HepG2 (cell line): ENCODE measurements around the gene GALNT8. TPM values are rescaled to one million over a fixed set of nuclear protein-coding genes. Genes with fewer than 3 reads are reported as not detected.

ENCODE experiments used
- ATAC-seq: fragments of 200-7000 bp; cut with Tn5 transposase; 3 replicates; pipeline ENCODE4 v1.9.1; 2020; ENCODE audit warnings: mild to moderate bottlenecking, moderate library complexity
- BruUV-seq: library from RNA; stranded (reverse); fragments of 400-500 nt; replicated peaks from 2 replicates; lab custom pipeline; 2021; lab: Mats Ljungman, UMichigan
- CTCF ChIA-PET: fragments of 300-600 bp; formaldehyde crosslinking; extraction: SDS; loops from one replicate; lab custom pipeline; 2021; ENCODE audit warnings: low total read pairs, inconsistent platforms, low intra/inter-chr PET ratio; lab: Yijun Ruan, JAX
- POLR2A ChIA-PET: fragments of 350-600 bp; sonication (Branson Sonifier 250); formaldehyde crosslinking; loops from one replicate; lab custom pipeline; 2020; ENCODE audit warnings: antibody characterized with exemption, inconsistent platforms; lab: Yijun Ruan, JAX
- DNase-seq: peaks from one replicate; pipeline ENCODE4 v3.0.0-alpha.2; 2015; ENCODE audit warnings: low spot score
- FAIRE-seq: peaks from 3 replicates; lab custom pipeline; 2011; peaks lifted over from hg19 to GRCh38; lab: Jason Lieb, UNC
- H2AFZ ChIP-seq: one replicate; pipeline ENCODE4 v1.6.1; 2011; ENCODE audit warnings: low read length, inconsistent platforms
- H3K27ac ChIP-seq: fragments of 300-600 bp; 3 replicates; pipeline ENCODE4 v1.8.0; 2011; ENCODE audit warnings: mixed run types, mild to moderate bottlenecking, mixed read lengths, low read length, inconsistent platforms; ENCODE audit not compliant: insufficient read depth; ENCODE audit errors: extremely low read length
- H3K27me3 ChIP-seq, 2 experiments: fragments of 200-600 bp in 1 of 2; 2 replicates in 1 of 2; 3 replicates in 1 of 2; pipeline versions ENCODE4 v1.6.0 to v1.8.0; 2011; ENCODE audit warnings: low read length in 2 of 2, mild to moderate bottlenecking in 2 of 2, moderate library complexity in 2 of 2, inconsistent platforms in 1 of 2; ENCODE audit not compliant: insufficient read depth in 2 of 2, control insufficient read depth in 1 of 2
- H3K36me3 ChIP-seq, 2 experiments: fragments of 200-600 bp in 1 of 2; replicated peaks in 1 of 2; 2 replicates in 1 of 2; 3 replicates in 1 of 2; pipeline versions ENCODE4 v1.5.1 to v1.8.0; 2011; ENCODE audit warnings: low read length in 2 of 2, inconsistent platforms in 1 of 2; ENCODE audit not compliant: insufficient read depth in 2 of 2, control insufficient read depth in 1 of 2
- H3K4me1 ChIP-seq: 2 replicates; pipeline ENCODE4 v1.5.1; 2012; ENCODE audit warnings: low read length, inconsistent platforms; ENCODE audit not compliant: insufficient read depth
- H3K4me2 ChIP-seq: 2 replicates; pipeline ENCODE4 v1.6.0; 2011; ENCODE audit warnings: low read depth, low read length, inconsistent platforms
- H3K4me3 ChIP-seq, 3 experiments: fragments of 200-600 bp in 1 of 3; sonication (generic), shearing (Covaris generic) in 1 of 3; replicated peaks in 1 of 3; 2 replicates each; pipeline ENCODE4 v1.5.1; 2011 to 2016; ENCODE audit warnings: low read length in 3 of 3, inconsistent platforms in 2 of 3, low read depth in 2 of 3, mild to moderate bottlenecking in 2 of 3, control low read depth in 1 of 3, mixed read lengths in 1 of 3; ENCODE audit not compliant: insufficient read depth in 1 of 3
- H3K79me2 ChIP-seq: one replicate; pipeline ENCODE4 v1.6.1; 2011; ENCODE audit warnings: low read length, inconsistent platforms; ENCODE audit not compliant: insufficient read depth
- H3K9ac ChIP-seq: 2 replicates; pipeline ENCODE4 v1.6.0; 2011; ENCODE audit warnings: mild to moderate bottlenecking, low read depth, low read length, inconsistent platforms; ENCODE audit not compliant: insufficient read depth
- H3K9me3 ChIP-seq: 2 replicates; pipeline ENCODE4 v1.5.1; 2012; ENCODE audit warnings: mild to moderate bottlenecking, low read length
- H4K20me1 ChIP-seq: 2 replicates; pipeline ENCODE4 v1.6.0; 2011; ENCODE audit warnings: inconsistent platforms, mild to moderate bottlenecking, low read length, moderate library complexity; ENCODE audit not compliant: insufficient read depth
- ATF1 ChIP-seq: IDR thresholded peaks from 2 replicates; pipeline ENCODE4 v1.6.1; 2016; ENCODE audit warnings: mild to moderate bottlenecking, control low read depth
- CREB1 ChIP-seq, 2 experiments: fragments of 450-650 bp in 1 of 2; IDR thresholded peaks; 2 replicates each; pipeline ENCODE4 v1.6.1; 2016 to 2017; ENCODE audit warnings: control low read depth in 1 of 2, mild to moderate bottlenecking in 1 of 2, missing compliant biosample characterization in 1 of 2, missing genetic modification characterization in 1 of 2
- MAFF ChIP-seq: IDR thresholded peaks from 2 replicates; pipeline ENCODE4 v1.6.1; 2011; ENCODE audit warnings: low read depth, low read length, improper control_type of control experiment
- MAFK ChIP-seq, 2 experiments: IDR thresholded peaks in 1 of 2; conservative IDR thresholded peaks in 1 of 2; 2 replicates each; pipeline ENCODE4 v1.6.1; 2011; ENCODE audit warnings: improper control_type of control experiment in 2 of 2, low read length in 2 of 2
- U2AF1 ChIP-seq: fragments of 200-400 bp; formaldehyde crosslinking; optimal IDR thresholded peaks from 2 replicates; pipeline ENCODE3; 2017; ENCODE audit warnings: mild to moderate bottlenecking, low read depth, low read length
- ZKSCAN1 ChIP-seq: fragments of 150-350 bp; IDR thresholded peaks from 2 replicates; pipeline ENCODE4 v1.6.1; 2014; ENCODE audit warnings: low read length
- ZNF264 ChIP-seq: sonication (generic); formaldehyde crosslinking; IDR thresholded peaks from 2 replicates; pipeline ENCODE4 v1.4.0; 2020; ENCODE audit warnings: missing genetic modification reagents
- ZNF326 ChIP-seq: sonication (generic); formaldehyde crosslinking; IDR thresholded peaks from 2 replicates; pipeline ENCODE4 v1.4.0; 2020; ENCODE audit warnings: missing genetic modification reagents, borderline replicate concordance
- ZNF501 ChIP-seq: sonication (generic); formaldehyde crosslinking; IDR thresholded peaks from 2 replicates; pipeline ENCODE4 v1.5.1; 2020; ENCODE audit warnings: mild to moderate bottlenecking, moderate library complexity, missing genetic modification reagents
- WGBS: methylation state at CpG from one replicate; pipeline ENCODE4 v1.1.6; 2017; ENCODE audit warnings: low lambda C conversion rate; 5-methylcytosine and 5-hydroxymethylcytosine counted together
- in situ Hi-C: cut with HindIII; loops from 2 replicates; pipeline ENCODE4 v1.10.0; 2017; ENCODE audit warnings: low pct_unique_long_range_greater_than_20kb; ENCODE audit not compliant: extremely low pct_ligation_motif_present
- intact Hi-C: fragments of 100-400 bp; cut with micrococcal nuclease; formaldehyde crosslinking; loops from one replicate; pipeline ENCODE4 v1.10.0; 2022; ENCODE audit not compliant: unreplicated experiment
- polyA plus RNA-seq, 8 experiments: library from polyadenylated mRNA; depleted of rRNA in 3 of 8; stranded (reverse) in 7 of 8; unstranded in 1 of 8; fragments of >200 nt; fragmentation: Illumina TruSeq in 4 of 8; extraction: Trizol in 4 of 8; gene quantifications; 2 replicates each; pipeline versions ENCODE4 v1.2.1 to v1.2.3, GENCODE V29; 2011 to 2016; ENCODE audit warnings: low read depth in 4 of 8, missing spikeins in 1 of 8, mixed read lengths in 1 of 8; ENCODE audit not compliant: insufficient read depth in 1 of 8
- total RNA-seq, 5 experiments: library from RNA; depleted of rRNA; stranded (reverse); fragments of >200 nt; fragmentation: Illumina TruSeq; extraction: Trizol; gene quantifications; 2 replicates each; pipeline ENCODE4 v1.2.3, GENCODE V29; 2016; ENCODE audit warnings: low read depth in 1 of 5

The GALNT8 gene
- total and polyA plus RNA-seq, 2 of the 13 experiments (the other 11 are each of a cell fraction or from before 2014, with no cell fraction given): 0.45 TPM; not detected in 1

GRCh38 chr12:4744709-4745108 lies 24.5 kb downstream of the GALNT8 start:
- TF ChIP-seq MAFF: peak; percentile 79
- TF ChIP-seq ZKSCAN1: no peak
- TF ChIP-seq ZNF326: no peak
- TF ChIP-seq U2AF1: no peak
- TF ChIP-seq MAFK (conservative IDR thresholded peaks at IDR 0.05 in 1 of 2, IDR thresholded peaks at IDR 0.05 in 1 of 2; ENCODE audit: low read length in 2 of 2): peak; percentile 71 to 82
- H3K4me3 ChIP-seq: no peak overlapping the region
- H3K27me3 ChIP-seq: no peaks in the 10 kb centered on the region
- no peaks in the 10 kb centered on the region for H3K9me3 ChIP-seq
- ChIA-PET CTCF (no interaction called here), POLR2A (no interaction called here)
- no peaks in the 10 kb centered on the region for H4K20me1 ChIP-seq
- H3K79me2 ChIP-seq: no peaks in the 10 kb centered on the region
- no peak overlapping the region for H3K9ac ChIP-seq
- intact Hi-C loops (no loop called here), in situ Hi-C loops (no loop called here)
- H3K27ac ChIP-seq: no peak overlapping the region
- ATAC-seq (no peak), DNase-seq (no peak), FAIRE-seq (no peak)
- no peak overlapping the region for H2AFZ ChIP-seq
- no peaks in the 10 kb centered on the region for H3K36me3 ChIP-seq
- H3K4me1 ChIP-seq: no peaks in the 10 kb centered on the region
- no peak overlapping the region for H3K4me2 ChIP-seq
- no TSS peak for BruUV-seq

DNA sequence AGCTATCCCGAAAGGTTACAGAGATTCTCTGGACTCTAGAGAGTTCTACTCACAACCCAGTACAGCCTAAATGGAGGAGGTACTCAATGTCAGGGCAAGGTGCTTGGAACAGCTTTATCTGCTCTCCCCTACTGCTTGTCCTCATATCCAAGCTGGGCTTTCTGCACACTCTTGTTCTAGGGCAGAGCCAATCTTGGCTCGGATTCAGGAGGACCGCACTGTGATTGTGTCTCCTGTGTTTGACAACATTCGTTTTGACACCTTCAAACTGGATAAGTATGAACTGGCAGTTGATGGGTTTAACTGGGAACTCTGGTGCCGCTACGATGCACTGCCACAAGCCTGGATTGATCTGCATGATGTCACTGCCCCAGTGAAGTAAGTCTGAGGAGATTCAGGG lies 25.0 kb downstream of the GALNT8 start:
- peak; percentile 33; the same call in 1 of the 2 replicates for TF ChIP-seq CREB1 (IDR thresholded peaks at IDR 0.05)
- no peak for TF ChIP-seq CREB1 (CRISPR knock-in tag; IDR thresholded peaks at IDR 0.05)
- TF ChIP-seq ATF1 (CRISPR knock-in tag): no peak
- no peak for TF ChIP-seq ZNF264 (CRISPR knock-in tag)
- no peak for TF ChIP-seq ZNF501 (CRISPR knock-in tag)
- TF ChIP-seq, all 625 proteins: peak for 1
- Histone ChIP-seq H3K36me3 (no peaks in the 10 kb centered on the region), H3K9ac (no peak overlapping the region), H3K4me2 (no peak overlapping the region), H3K4me3 (no peak overlapping the region), H3K27ac (no peak overlapping the region), H3K27me3 (no peaks in the 10 kb centered on the region), H3K79me2 (no peaks in the 10 kb centered on the region), H3K4me1 (no peaks in the 10 kb centered on the region), H3K9me3 (no peaks in the 10 kb centered on the region), H4K20me1 (no peaks in the 10 kb centered on the region), H2AFZ (no peak overlapping the region)
- in situ Hi-C loops (no loop called here), intact Hi-C loops (no loop called here)
- ChIA-PET POLR2A (no interaction called here), CTCF (no interaction called here)
- DNase-seq: no peak
- no TSS peak for BruUV-seq
- ATAC-seq: no peak
- 21% methylated on average over 5 of the region's 6 CpGs for WGBS
- FAIRE-seq: no peak
